GM12892 (cell line): ENCODE measurements around the gene WDR91.

Experiments used
- POLR2A ChIP-seq: IDR thresholded peaks from 2 replicates; pipeline ENCODE4 v1.6.1; 2011; ENCODE audit warnings: low read depth, low read length, control low read depth
- POLR2AphosphoS5 ChIP-seq: IDR thresholded peaks from 2 replicates; pipeline ENCODE4 v1.6.1; 2011; ENCODE audit warnings: low read depth, low read length, control low read depth
- TAF1 ChIP-seq: IDR thresholded peaks from 2 replicates; pipeline ENCODE4 v1.6.1; 2011; ENCODE audit warnings: low read depth, mild to moderate bottlenecking, control low read depth, low read length, borderline replicate concordance

DNA sequence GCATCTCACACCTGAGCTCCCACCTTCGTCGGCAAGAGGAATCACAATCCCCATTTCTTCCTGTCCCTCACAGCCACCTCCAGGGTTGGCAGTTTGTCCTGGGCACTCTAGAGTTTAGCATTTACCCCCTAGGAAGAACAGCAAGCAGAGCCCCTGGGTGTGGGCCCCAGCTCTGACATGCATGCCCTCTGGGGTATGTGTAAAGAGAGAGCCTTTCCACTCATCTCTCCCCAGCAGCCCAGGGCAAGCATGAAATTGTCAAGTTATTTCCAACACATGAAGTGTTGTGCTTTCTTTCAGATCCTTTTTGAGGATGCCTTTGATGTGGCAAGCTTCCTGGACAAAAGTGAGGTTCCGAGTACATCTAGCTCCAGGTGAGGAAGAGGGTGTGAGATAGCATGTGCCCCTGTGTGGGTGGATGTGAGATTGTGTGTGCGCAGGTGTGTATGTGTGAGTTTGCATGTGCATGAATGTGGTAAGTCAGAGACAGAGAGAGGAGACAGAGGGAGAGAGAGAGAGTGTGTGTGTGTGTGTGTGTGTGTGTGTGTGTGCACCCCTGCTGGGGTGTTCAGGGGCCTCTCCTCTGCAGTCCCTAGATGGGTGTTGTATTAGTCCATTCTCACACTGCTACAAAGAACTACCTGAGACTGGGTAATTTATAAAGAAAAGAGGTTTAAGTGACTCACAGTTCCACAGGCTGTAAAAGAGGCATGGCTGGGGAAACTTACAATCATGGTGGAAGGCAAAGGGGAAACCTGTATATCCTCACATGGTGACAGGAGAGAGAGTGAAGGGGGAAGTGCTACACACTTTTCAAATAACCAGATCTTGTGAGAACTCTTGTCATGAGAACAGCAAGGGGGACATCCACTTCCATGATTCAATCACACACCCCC lies 40.4 kb upstream of the WDR91 start:
- TF ChIP-seq POLR2A = no peak
- TF ChIP-seq POLR2AphosphoS5 = no peak
- no peak for TF ChIP-seq TAF1
